Vagina (tissue), 2 donors: ENCODE data around the gene BCAS4.

Source experiments
- POLR2A ChIP-seq, 2 donors: fragments of 450-650 bp; IDR thresholded peaks; one replicate each; pipeline ENCODE4 v1.6.1; 2017; ENCODE audit warnings: antibody characterized with exemption in 2 of 2, mild to moderate bottlenecking in 2 of 2, moderate library complexity in 2 of 2
- POLR2AphosphoS5 ChIP-seq, 2 donors: sonication (generic); formaldehyde crosslinking; IDR thresholded peaks; one replicate each; pipeline ENCODE4 v1.9.0; 2017; ENCODE audit warnings: antibody characterized with exemption in 2 of 2, mild to moderate bottlenecking in 2 of 2, low read depth in 1 of 2; ENCODE audit not compliant: insufficient read depth in 1 of 2
- TF ChIP-seq, protein P1 (sequence below), 3 experiments: fragments of 450-650 bp in 2 of 3; fragments of 200-600 bp in 1 of 3; sonication (generic) in 1 of 3; IDR thresholded peaks; one replicate each; pipeline ENCODE4 v1.5.1; 2017 to 2019; ENCODE audit warnings: antibody characterized with exemption in 3 of 3, mild to moderate bottlenecking in 2 of 3, moderate library complexity in 2 of 3

DNA sequence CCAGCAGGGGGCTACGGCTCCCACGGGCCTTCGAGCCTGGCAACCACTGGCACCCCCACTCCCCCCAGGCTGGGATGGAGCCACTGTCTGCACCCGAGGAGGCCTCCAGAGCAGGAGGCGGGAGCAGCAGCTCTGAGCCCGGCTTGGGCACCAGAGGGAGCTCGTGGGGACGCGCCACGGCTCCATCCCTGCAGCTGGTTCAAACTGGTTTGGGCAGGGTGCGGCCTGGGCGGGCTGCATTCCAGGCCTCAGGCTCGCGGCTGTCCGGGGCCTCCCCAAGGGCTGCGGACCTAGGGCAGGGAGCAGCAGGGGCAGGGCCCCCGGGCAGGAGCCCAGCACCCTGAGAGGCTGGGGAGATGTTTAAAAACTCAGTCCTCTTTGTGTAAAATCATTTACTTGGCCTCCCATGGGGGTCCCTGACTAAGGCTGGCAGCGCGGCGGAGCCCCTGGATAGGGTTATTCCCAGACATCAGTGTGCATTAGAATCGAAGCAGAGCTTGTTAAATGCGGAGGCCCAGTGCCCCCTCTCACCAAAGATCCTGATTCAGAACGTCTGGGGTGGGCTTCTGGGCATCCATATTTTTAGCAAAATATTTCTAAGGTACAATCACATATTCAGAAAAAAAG, 4.1 kb upstream of the BCAS4 start:
- TF ChIP-seq POLR2A (IDR thresholded peaks at IDR 0.05): no peak
- TF ChIP-seq POLR2AphosphoS5 (IDR thresholded peaks at IDR 0.05; ENCODE audit: insufficient read depth in 1 of 2, low read depth in 1 of 2): peak; percentile 82 to 86
- TF ChIP-seq, protein P1, sequence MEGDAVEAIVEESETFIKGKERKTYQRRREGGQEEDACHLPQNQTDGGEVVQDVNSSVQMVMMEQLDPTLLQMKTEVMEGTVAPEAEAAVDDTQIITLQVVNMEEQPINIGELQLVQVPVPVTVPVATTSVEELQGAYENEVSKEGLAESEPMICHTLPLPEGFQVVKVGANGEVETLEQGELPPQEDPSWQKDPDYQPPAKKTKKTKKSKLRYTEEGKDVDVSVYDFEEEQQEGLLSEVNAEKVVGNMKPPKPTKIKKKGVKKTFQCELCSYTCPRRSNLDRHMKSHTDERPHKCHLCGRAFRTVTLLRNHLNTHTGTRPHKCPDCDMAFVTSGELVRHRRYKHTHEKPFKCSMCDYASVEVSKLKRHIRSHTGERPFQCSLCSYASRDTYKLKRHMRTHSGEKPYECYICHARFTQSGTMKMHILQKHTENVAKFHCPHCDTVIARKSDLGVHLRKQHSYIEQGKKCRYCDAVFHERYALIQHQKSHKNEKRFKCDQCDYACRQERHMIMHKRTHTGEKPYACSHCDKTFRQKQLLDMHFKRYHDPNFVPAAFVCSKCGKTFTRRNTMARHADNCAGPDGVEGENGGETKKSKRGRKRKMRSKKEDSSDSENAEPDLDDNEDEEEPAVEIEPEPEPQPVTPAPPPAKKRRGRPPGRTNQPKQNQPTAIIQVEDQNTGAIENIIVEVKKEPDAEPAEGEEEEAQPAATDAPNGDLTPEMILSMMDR (IDR thresholded peaks at IDR 0.05): peak; percentile 57 to 67 (median 61)
